GM12801 (cell line): ENCODE measurements around the gene PRXL2C.

ENCODE experiments used
- CTCF ChIP-seq: IDR thresholded peaks from one replicate; pipeline ENCODE4 v1.5.1; 2011; ENCODE audit warnings: control low read depth; ENCODE audit not compliant: insufficient read length; ENCODE audit errors: extremely low read depth

The PRXL2C gene

GRCh38 chr9:96618209-96619123 is 36.7 kb downstream of the PRXL2C start:
- no peak for TF ChIP-seq CTCF

GRCh38 chr9:96617439-96618185 is 37.5 kb downstream of the PRXL2C start:
- TF ChIP-seq CTCF: no peak

DNA sequence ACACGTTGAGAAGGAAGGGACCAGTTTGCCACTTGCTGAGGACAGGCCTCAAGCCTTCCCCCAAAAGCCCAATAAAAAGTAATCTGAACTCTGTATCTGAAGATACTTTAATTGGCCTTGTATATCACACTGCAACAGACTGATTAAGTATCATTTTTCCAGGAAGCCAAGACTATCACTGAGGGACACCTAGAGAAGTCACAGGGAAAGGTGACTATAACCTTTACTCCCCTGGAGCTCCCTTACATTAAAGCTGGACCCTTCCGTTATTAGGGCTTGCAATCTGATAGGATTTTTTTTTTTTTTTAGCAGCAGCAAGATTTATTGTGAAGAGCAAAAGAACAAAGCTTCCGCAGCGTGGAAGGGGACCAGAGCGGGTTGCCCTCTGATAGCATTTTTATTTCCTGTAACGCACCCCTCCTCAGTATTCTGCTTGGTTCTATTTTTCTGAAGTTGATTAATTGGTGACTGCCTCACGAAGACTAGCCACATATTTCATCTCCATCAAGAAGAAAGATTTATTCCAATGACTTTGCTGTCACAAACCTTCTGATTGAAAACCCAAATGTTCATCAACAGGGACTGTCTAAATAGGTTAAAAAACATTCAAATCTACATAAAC is 38.2 kb downstream of the PRXL2C start:
- no peak for TF ChIP-seq CTCF

- TF ChIP-seq CTCF: no peak
Measured at GRCh38 chr9:96615411-96615810, 39.7 kb downstream of the PRXL2C start.

DNA sequence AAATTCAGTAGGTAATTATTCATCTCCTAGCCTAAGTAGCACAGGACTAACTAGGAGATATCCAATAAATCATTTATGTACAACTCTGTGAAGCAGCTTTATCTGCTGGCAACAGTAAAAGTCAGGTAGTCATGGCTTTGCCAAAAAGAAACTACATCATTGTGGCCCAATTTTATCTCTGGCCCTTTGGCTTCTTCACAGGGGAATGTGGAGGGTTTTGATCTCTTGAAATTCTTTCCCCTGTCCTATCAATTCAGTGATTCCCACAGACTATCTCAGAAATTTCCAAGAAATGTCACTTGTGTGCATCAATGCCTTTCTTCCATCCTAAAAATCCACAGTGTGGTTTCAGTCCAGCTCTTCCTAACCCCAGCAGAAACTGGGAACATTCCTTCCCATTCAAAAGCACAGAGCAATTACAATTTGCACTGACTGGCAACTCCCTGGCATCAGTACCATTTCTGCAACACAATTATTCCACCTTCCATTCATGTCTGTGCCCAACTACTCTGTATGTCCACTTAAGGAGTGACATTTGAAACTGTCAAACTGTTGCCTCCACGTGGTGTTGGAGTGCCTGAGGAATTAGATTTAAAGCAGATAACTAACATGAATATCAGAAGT is 42.0 kb downstream of the PRXL2C start:
- TF ChIP-seq CTCF: no peak

DNA sequence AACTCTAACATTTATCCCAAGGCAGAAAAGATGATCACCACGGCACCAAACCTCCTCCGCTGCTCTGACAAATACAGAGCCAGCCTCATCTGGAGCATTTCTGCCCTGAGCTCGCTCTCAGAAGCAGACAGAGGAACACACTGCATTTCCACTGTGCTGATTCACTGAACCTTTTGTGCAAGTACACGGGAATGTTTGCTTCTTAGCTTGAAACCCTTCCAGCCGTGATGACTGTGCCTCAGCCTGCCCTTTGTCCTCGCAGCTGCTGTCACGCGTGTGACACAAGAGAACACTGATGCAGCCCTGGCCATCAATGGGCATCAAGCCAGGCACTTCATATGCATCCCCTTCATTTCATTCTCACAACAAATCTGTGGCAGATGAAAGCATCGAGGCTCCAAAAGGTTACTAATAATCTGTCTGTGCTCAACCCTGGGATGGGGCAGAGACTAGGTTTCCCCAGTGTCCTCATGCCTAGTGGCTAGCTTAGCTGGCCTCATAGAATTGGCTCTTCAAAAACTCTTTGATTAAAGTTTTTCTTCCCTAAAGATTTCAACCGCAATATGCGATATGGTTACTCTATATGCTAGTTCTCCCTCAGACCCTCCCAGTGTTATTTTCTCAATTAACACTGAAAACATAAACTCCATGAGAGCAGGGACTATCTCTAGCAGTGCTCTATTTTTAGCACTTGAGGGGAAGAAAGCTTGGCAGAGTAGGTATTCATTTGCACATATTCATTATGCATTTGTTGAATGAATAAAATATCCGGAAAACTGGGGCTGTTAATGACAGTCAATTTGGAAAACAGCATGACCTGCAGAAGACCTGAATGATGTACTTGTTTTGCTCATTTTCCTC is 42.8 kb downstream of the PRXL2C start:
- TF ChIP-seq CTCF: no peak
